Nephron progenitor cell (in vitro differentiated cells): ENCODE measurements around the gene TMEM94.

Source experiments
- DNase-seq: peaks from one replicate; pipeline ENCODE4 v3.0.0; 2021
- H3K27ac Mint-ChIP-seq: 2 replicates; pipeline ENCODE4 v1.8.0; 2021; ENCODE audit warnings: mild to moderate bottlenecking, moderate library complexity, mixed read lengths
- H3K27me3 Mint-ChIP-seq: 2 replicates; pipeline ENCODE4 v1.8.0; 2021; ENCODE audit warnings: mild to moderate bottlenecking, low read depth, mixed read lengths; ENCODE audit not compliant: poor library complexity
- H3K36me3 Mint-ChIP-seq: 2 replicates; pipeline ENCODE4 v1.8.0; 2021; ENCODE audit warnings: low read depth, mixed read lengths
- H3K4me1 Mint-ChIP-seq: 2 replicates; pipeline ENCODE4 v1.8.0; 2021; ENCODE audit warnings: mixed read lengths
- H3K4me3 Mint-ChIP-seq: 2 replicates; pipeline ENCODE4 v1.8.0; 2021; ENCODE audit warnings: mild to moderate bottlenecking, moderate library complexity, mixed read lengths
- H3K9me3 Mint-ChIP-seq: 2 replicates; pipeline ENCODE4 v1.8.0; 2021; ENCODE audit warnings: mild to moderate bottlenecking, moderate library complexity, mixed read lengths
- TF ChIP-seq, protein P1 (sequence below): fragments of 200-600 bp; sonication (generic); IDR thresholded peaks from 2 replicates; pipeline ENCODE4 v1.5.0; 2021; ENCODE audit warnings: antibody characterized with exemption

TMEM94 gene

DNA sequence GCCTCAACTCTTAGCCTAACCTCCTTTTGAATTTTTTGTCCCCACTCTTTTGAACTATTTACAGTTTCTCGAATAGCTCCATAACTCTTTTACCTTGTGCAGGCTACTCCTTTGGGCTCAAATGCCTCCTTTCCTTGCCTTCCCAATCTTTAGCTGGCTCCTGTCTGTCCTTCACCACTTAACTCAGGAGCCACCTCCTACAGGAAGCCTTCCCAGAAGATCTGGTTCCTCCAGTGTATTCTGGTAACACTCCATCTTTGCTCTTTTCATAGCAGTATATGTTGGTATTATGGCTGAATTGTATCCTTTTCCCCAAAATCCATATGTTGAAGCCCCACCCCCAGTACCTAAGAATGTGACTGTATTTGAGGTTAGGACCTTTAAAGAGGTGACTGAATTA lies 41.9 kb upstream of the TMEM94 start:
- peaks cover 64% of the 10 kb centered on the region for H3K27me3 Mint-ChIP-seq
- DNase-seq: no peak
- no peak overlapping the region for H3K4me3 Mint-ChIP-seq
- H3K36me3 Mint-ChIP-seq: no peaks in the 10 kb centered on the region
- TF ChIP-seq, protein P1, sequence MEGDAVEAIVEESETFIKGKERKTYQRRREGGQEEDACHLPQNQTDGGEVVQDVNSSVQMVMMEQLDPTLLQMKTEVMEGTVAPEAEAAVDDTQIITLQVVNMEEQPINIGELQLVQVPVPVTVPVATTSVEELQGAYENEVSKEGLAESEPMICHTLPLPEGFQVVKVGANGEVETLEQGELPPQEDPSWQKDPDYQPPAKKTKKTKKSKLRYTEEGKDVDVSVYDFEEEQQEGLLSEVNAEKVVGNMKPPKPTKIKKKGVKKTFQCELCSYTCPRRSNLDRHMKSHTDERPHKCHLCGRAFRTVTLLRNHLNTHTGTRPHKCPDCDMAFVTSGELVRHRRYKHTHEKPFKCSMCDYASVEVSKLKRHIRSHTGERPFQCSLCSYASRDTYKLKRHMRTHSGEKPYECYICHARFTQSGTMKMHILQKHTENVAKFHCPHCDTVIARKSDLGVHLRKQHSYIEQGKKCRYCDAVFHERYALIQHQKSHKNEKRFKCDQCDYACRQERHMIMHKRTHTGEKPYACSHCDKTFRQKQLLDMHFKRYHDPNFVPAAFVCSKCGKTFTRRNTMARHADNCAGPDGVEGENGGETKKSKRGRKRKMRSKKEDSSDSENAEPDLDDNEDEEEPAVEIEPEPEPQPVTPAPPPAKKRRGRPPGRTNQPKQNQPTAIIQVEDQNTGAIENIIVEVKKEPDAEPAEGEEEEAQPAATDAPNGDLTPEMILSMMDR: no peak
- H3K27ac Mint-ChIP-seq: no peak overlapping the region
- no peaks in the 10 kb centered on the region for H3K9me3 Mint-ChIP-seq
- H3K4me1 Mint-ChIP-seq: peaks cover 13% of the 10 kb centered on the region

DNA sequence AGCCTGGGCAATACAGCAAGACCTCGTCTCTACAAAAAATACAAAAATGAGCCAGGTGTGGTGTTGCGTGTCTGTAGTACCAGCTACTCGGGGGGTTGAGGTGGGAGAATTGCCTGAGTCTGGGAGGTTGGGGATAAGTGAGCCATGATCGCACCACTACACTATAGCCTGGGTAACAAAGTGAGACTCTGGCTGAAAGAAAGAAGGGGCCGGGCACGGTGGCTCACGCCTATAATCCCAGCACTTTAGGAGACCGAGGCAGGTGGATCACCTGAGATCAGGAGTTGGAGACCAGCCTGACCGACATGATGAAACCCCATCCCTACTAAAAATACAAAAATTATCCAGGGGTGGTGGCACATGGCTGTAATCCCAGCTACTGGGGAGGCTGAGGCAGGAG lies 40.4 kb upstream of the TMEM94 start:
- H3K27me3 Mint-ChIP-seq: peaks cover 57% of the 10 kb centered on the region
- H3K27ac Mint-ChIP-seq: no peak overlapping the region
- H3K4me3 Mint-ChIP-seq: no peak overlapping the region
- no peaks in the 10 kb centered on the region for H3K9me3 Mint-ChIP-seq
- H3K36me3 Mint-ChIP-seq: no peaks in the 10 kb centered on the region
- peaks cover 17% of the 10 kb centered on the region for H3K4me1 Mint-ChIP-seq
- TF ChIP-seq, protein P1: no peak
- no peak for DNase-seq

DNA sequence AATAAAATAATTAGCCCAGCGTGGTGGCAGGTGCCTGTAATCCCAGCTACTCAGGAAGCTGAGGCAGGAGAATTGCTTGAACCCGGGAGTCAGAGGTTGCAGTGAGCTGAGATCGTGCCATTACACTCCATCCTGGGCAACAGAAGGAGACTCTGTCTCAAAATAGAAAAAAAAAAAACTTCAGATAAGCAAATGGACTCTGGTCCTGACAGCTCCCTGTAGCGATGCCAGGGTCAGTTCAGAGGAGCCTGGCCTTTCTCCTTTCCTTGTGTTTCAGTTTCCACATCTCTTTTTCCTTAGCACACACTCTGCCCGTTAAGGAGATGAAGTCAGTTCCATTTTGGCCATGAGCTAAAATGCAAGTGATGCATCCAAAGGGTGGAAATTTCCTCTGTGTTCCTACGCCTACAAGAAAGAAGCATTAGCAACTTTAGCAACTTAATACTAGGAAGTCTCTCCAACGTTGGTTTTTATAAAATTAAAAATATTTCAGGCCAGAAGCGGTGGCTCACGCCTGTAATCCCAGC lies 39.3 kb upstream of the TMEM94 start:
- Mint-ChIP-seq H3K9me3 (no peaks in the 10 kb centered on the region), H3K4me1 (peaks cover 14% of the 10 kb centered on the region), H3K27ac (no peak overlapping the region), H3K36me3 (no peaks in the 10 kb centered on the region), H3K4me3 (no peak overlapping the region), H3K27me3 (peaks cover 52% of the 10 kb centered on the region)
- no peak for DNase-seq
- TF ChIP-seq, protein P1: no peak

DNA sequence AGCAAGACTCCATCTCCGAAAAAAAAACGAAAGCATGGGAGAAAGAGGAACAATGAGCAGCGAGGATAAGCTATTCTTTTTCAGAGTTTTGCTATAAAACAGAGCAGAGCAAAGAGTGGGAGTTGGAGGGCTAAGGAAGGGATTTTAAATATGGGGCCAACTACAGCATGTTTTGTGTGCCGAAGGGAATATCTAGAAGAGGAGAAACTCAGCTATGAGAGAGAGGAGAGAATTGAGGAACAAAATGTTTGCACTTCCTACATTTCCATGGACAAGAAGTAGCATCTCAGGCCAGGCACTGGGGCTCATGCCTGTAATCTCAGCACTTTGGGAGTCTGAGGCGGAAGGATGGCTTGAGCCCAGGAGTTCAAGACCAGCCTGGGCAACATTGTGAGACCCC lies 37.9 kb upstream of the TMEM94 start:
- Mint-ChIP-seq H3K36me3 (no peaks in the 10 kb centered on the region), H3K4me1 (peaks cover 9% of the 10 kb centered on the region), H3K9me3 (no peaks in the 10 kb centered on the region), H3K4me3 (no peak overlapping the region), H3K27me3 (peaks cover 42% of the 10 kb centered on the region), H3K27ac (no peak overlapping the region)
- DNase-seq: no peak
- TF ChIP-seq, protein P1: no peak

DNA sequence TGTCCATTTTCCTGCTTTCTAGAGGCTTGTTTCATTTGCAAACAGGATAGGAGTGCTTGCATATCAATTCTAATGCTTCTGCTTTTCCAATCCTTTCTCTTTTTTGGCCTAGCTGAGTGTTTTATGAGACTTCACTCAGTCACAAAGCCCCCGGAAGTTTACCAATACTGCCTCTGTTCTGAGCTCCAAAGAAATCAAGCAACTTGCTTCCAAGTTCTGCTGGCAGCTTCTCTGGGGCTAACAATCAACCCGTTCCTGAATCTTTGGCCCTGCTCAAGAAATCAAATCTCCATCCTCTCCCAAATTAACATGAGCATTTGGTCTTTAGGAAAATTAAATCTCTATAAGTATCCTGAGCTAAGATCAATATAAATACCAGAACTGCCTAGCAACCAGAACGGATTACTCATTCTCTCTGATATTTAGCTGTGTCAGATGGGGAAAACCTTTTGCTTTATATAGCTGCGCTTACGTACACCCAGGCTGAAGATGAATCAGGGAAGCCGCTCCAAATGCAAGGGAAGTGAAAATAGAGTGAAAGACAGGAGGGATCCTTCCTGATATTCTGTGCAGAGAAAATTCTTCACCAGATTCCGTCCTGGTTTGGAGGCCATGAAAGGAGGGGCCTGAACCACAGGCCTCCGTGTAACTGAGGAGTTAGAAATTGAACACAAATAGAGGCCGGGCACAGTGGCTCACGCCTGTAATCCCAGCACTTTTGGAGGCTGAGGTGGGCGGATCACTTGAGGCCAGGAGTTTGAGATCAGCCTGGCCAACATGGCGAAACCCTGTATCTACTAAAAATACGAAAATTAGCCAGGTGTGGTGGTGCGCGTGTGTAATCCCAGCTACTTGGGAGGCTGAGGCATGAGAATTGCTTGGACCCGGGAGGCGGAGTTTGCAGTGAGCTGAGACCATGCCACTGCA lies 27.6 kb upstream of the TMEM94 start:
- DNase-seq: no peak
- H3K36me3 Mint-ChIP-seq: no peaks in the 10 kb centered on the region
- H3K4me3 Mint-ChIP-seq: no peak overlapping the region
- peaks cover 42% of the 10 kb centered on the region for H3K4me1 Mint-ChIP-seq
- TF ChIP-seq, protein P1: no peak
- peak overlapping the region; percentile 75 for H3K27ac Mint-ChIP-seq
- no peaks in the 10 kb centered on the region for H3K27me3 Mint-ChIP-seq
- H3K9me3 Mint-ChIP-seq: no peaks in the 10 kb centered on the region
